ENCODE results near the gene ISG15. TPM values are rescaled to one million over a fixed set of nuclear protein-coding genes. Genes with fewer than 3 reads are reported as not detected.
A peak's percentile ranks its signal among the peaks of the same experiment; 100 is the strongest.
"Not testable (repeated sequence)": the region's sequence is repeated elsewhere in the genome, so short reads cannot be mapped to it uniquely, and the experiment has no call there.

ISG15 gene
- total RNA-seq, 1 donor from 2014 or later, result 8.0 TPM

- DNase-seq, result no peak
These were observed 33.5 kb downstream of the ISG15 start for GRCh38 chr1:1046767-1047166.

- no peak for DNase-seq
These were observed 34.1 kb downstream of the ISG15 start for GRCh38 chr1:1047407-1047806.

DNA sequence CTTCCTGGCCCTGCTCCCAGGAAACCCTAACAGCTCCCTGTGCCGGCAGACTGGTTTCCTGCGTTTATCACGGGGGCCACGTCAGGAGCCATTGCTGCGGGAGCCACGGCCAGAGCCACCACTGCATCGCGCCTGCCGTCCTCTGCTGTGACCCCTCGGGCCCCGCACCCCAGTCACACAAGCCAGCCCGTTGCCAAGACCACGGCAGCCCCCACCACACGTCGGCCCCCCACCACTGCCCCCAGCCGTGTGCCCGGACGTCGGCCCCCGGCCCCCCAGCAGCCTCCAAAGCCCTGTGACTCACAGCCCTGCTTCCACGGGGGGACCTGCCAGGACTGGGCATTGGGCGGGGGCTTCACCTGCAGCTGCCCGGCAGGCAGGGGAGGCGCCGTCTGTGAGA is 34.7 kb downstream of the ISG15 start:
- no peak for DNase-seq

DNA sequence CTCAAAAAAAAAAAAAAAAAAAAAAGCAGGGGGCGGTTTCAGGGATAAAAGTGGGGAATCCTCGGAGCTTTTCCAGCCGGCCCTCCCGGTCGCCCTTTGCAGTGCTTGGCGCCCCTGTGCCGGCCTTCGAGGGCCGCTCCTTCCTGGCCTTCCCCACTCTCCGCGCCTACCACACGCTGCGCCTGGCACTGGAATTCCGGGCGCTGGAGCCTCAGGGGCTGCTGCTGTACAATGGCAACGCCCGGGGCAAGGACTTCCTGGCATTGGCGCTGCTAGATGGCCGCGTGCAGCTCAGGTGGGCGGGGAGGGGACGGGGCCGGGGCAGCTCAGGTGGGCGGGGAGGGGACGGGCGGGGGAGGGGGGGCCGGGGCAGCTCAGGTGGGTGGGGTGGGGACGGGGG is 35.5 kb downstream of the ISG15 start:
- DNase-seq, result no peak

- DNase-seq, result no peak
These were observed 36.2 kb downstream of the ISG15 start for GRCh38 chr1:1049318-1050165.

GRCh38 chr1:1050577-1051052 is 37.3 kb downstream of the ISG15 start:
- DNase-seq, result no peak

- no peak for DNase-seq
These were observed 38.0 kb downstream of the ISG15 start for GRCh38 chr1:1051127-1051810.

DNA sequence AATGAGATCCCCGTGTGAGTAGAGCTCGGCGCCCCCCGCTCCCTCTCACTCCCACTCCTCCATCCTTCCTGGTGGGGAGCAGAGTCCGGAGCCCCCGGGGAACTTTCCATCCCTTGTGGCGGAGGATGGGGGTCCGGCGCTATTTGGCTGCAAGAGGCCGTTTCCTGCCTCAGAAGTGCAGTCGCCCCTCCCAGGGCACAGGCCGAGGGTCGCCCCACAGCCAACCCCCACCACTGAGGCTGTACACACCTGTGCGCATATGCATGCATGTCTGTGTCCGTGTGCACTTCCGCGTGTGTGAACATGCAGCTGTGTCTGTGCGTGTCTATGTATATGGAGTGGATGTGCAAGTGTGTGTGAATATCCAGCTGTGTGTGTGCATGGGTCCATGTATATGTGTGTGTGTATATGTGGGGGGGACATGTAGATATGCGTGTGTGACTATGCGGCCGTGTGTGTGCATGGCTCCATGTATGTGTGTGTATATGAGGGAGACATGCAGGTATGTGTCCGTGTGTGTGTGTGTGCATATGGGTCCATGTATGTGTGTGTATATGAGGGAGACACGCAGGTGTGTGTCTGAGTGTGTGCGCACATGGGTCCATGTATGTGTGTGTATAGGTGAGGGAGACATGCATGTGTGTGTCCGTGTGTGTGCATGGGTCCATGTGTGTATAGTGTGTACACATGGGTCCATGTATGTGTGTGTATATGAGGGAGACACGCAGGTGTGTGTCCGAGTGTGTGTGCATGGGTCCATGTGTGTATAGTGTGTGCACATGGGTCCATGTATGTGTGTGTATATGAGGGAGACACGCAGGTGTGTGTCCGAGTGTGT is 38.9 kb downstream of the ISG15 start:
- no peak for DNase-seq

- no peak for DNase-seq
These were observed 39.7 kb downstream of the ISG15 start for GRCh38 chr1:1053022-1053421.

DNA sequence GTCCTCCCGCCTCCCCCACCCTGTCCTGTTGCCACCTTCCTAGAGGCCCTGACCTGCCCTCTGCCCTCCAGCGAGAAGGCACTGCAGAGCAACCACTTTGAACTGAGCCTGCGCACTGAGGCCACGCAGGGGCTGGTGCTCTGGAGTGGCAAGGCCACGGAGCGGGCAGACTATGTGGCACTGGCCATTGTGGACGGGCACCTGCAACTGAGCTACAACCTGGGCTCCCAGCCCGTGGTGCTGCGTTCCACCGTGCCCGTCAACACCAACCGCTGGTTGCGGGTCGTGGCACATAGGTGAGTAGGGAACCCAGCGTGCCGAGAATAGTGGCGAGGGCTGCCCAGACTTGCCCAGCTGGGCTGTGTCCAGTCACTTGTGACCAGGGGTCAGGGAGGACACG is 40.4 kb downstream of the ISG15 start:
- no peak for DNase-seq

- no peak for DNase-seq
These were observed 40.9 kb downstream of the ISG15 start for GRCh38 chr1:1054099-1054700.

DNA sequence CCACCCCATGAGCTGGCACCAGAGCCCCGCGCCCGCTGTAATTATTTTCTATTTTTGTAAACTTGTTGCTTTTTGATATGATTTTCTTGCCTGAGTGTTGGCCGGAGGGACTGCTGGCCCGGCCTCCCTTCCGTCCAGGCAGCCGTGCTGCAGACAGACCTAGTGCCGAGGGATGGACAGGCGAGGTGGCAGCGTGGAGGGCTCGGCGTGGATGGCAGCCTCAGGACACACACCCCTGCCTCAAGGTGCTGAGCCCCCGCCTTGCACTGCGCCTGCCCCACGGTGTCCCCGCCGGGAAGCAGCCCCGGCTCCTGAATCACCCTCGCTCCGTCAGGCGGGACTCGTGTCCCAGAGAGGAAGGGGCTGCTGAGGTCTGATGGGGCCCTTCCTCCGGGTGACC is 41.7 kb downstream of the ISG15 start:
- DNase-seq, result no peak

- DNase-seq, result no peak
These were observed 42.8 kb downstream of the ISG15 start for GRCh38 chr1:1055841-1056736.

- DNase-seq, result not testable (repeated sequence)
These were observed 44.4 kb downstream of the ISG15 start for GRCh38 chr1:1057769-1058087.

- DNase-seq, result no peak
These were observed 45.0 kb downstream of the ISG15 start for GRCh38 chr1:1058088-1058905.

DNA sequence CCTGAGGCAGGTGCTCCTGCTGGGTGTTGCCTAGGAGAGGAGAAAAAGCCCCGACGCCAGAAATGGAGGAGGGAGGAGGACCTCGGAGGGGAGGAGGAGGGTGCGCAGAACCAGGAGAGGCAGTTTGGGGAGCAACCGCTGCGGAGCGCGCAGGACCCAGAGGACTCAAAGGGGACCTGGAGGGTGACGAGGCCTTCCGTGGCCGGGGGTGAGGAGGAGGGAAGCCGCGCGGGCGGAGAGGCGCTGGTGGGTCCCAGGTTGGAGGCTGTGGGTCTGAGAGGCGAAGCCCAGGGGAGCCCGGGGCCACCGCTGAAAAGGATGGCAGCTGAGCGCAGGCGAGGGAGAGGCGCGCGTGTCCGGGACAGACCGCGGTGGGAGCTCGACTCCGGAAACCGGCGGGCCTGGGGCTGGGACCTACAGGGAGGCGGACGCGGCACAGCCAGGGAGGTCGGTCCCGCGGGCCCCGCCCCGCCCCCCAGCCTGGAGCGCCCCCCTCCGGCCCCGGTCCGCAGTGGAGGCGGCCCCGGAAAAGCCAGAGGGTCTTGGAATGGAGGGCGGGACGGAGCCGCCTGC is 45.7 kb downstream of the ISG15 start:
- DNase-seq, result no peak

DNA sequence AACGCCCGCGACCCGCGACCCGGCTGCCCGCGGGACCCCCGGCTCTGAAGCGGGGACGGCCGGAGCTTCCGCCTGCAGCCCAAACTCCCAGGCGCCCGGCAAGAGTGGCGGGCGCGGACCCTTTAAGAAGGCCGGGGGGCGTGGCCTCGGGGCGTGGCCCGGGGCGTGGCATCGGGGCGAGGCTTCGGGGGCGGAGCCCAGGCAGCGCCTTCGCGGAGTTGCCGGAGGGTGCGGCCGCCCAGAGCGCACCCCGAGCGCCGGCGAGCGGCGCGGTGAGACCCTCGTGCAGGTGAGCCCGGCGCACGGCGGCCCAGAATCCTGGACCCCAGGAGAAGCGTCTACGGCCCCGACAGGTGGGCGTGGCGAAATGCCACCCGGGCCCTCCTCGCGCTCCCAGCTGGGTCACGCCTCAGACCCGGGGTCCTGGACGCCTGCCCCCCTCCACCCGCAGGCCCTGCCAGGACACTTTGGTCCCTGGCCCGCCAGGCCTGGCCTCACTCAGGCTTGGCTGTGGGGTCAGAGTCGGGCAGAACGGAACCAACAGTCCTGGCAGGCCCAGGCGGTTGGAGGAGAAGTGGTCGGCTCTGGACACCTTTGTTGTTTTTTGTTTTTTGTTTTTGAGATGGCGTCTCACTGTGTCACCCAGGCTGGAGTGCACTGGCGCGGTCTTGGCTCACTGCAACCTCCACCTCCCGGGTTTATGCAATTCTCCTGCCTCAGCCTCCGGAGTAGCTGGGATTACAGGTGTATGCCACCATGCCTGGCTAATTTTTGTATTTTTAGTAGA is 46.4 kb downstream of the ISG15 start:
- peak; percentile 89 for DNase-seq

DNA sequence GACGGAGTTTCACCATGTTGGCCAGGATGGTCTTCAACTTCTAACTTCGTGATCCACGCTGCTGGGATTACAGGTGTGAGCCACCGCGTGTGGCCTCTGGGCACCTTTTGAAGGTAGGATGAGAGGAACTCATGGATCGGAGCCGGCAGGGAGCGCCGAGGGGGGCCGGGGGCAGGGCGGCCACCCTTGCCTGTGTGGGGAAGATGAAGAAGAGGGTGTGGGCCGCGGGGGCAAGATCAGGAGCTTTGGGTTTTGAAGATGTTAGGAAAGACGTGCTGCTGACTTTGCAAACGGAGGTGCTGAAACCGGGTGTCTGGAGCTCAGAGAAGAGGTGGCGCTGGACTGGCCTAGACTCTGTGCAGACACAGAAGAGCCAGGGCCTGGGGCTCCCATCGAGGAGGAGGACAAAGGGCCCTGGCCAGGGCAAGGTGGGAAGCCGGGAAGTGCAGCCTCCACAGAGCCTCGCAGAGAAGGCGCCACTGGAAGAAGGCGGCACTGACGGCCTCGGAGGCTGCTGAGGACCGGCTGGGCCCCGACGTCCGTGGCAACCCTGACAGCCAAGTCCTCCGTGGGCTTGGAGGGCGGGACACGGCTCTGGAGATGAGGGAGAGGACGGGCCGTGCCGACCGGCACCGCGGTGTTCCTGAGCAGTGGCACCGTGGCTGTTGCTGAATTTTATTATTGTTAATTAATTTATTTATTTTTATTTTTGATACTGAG is 47.1 kb downstream of the ISG15 start:
- no peak for DNase-seq

All from tongue (tissue), 2 donors.